Ascending aorta (tissue), 2 donors: ENCODE data around the gene PRSS8. TPM values are rescaled to one million over a fixed set of nuclear protein-coding genes. Genes with fewer than 3 reads are reported as not detected.
A peak's percentile ranks its signal among the peaks of the same experiment; 100 is the strongest.

Experiments
- DNase-seq, 2 donors: peaks; one replicate each; pipeline ENCODE4 v3.0.0-alpha.2; 2019; ENCODE audit warnings: low spot score in 2 of 2
- H3K27ac ChIP-seq, 2 donors: fragments of 200-600 bp; sonication (generic); one replicate each; pipeline ENCODE4 v1.5.1; 2016 to 2017; ENCODE audit warnings: mild to moderate bottlenecking in 1 of 2
- H3K27me3 ChIP-seq: fragments of 200-600 bp; sonication (generic); one replicate; pipeline ENCODE4 v1.5.1; 2017
- H3K36me3 ChIP-seq, 2 donors: fragments of 200-600 bp; sonication (generic); one replicate each; pipeline ENCODE4 v1.5.1; 2016
- H3K4me1 ChIP-seq, 2 donors: fragments of 200-600 bp; sonication (generic); one replicate each; pipeline ENCODE4 v1.5.1; 2016 to 2017; ENCODE audit warnings: mild to moderate bottlenecking in 1 of 2
- H3K4me3 ChIP-seq, 2 donors: fragments of 200-600 bp; sonication (generic); one replicate each; pipeline ENCODE4 v1.5.1; 2016 to 2017; ENCODE audit warnings: mild to moderate bottlenecking in 1 of 2
- H3K9me3 ChIP-seq, 2 donors: fragments of 200-600 bp; sonication (generic); one replicate each; pipeline ENCODE4 v1.5.1; 2016
- intact Hi-C: fragments of 100-400 bp; cut with DNase I; formaldehyde crosslinking; loops from one replicate; pipeline ENCODE4 v1.15.1; 2023
- total RNA-seq: library from RNA; depleted of rRNA; stranded (reverse); fragments of >200 nt; gene quantifications from one replicate; pipeline ENCODE4 v1.1.0, GENCODE V29; 2016
- TF ChIP-seq, protein P1 (sequence below), 3 experiments: fragments of 200-600 bp in 2 of 3; fragments of 450-650 bp in 1 of 3; sonication (generic) in 2 of 3; IDR thresholded peaks; one replicate each; pipeline ENCODE4 v1.5.1; 2016 to 2019; ENCODE audit warnings: antibody characterized with exemption in 3 of 3, mild to moderate bottlenecking in 1 of 3, moderate library complexity in 1 of 3

PRSS8 gene
- total RNA-seq, 1 donor from 2014 or later, result not detected

DNA sequence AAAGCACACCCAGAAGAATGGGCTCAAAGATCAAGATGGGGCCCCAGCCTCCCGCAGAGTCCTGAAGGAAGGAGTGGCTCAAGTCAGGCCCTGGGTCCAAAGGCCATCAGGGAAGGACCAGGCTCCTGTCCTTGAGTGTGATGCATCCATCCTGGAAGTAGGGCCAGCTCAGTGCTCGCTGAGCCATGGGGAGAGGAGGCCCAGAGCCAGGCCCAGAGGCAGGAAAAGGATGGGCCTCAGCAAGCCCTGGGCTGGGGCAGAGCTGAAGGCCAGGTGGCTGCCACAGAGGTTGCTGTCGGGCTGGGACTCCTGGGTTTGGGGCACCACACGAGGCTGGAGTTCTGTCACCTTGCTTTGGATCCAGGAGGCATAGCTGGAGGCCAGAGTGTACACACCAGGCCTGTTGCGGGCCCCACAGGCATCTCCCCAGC lies 3.7 kb downstream of the PRSS8 start:
- no peak overlapping the region for H3K4me3 ChIP-seq
- DNase-seq, result no peak
- H3K9me3 ChIP-seq, result no peaks in the 10 kb centered on the region
- H3K27ac ChIP-seq, result no peak overlapping the region
- peaks cover 43 to 54% of the 10 kb centered on the region in 2 donors for H3K36me3 ChIP-seq
- TF ChIP-seq, protein P1, sequence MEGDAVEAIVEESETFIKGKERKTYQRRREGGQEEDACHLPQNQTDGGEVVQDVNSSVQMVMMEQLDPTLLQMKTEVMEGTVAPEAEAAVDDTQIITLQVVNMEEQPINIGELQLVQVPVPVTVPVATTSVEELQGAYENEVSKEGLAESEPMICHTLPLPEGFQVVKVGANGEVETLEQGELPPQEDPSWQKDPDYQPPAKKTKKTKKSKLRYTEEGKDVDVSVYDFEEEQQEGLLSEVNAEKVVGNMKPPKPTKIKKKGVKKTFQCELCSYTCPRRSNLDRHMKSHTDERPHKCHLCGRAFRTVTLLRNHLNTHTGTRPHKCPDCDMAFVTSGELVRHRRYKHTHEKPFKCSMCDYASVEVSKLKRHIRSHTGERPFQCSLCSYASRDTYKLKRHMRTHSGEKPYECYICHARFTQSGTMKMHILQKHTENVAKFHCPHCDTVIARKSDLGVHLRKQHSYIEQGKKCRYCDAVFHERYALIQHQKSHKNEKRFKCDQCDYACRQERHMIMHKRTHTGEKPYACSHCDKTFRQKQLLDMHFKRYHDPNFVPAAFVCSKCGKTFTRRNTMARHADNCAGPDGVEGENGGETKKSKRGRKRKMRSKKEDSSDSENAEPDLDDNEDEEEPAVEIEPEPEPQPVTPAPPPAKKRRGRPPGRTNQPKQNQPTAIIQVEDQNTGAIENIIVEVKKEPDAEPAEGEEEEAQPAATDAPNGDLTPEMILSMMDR (IDR thresholded peaks at IDR 0.05), result no peak
- H3K4me1 ChIP-seq, result no peaks in the 10 kb centered on the region
- intact Hi-C loops, result no loop called here
- no peaks in the 10 kb centered on the region for H3K27me3 ChIP-seq

GRCh38 chr16:31131416-31131815 lies 4.1 kb downstream of the PRSS8 start:
- Histone ChIP-seq H3K27ac (no peak overlapping the region), H3K4me3 (no peak overlapping the region), H3K27me3 (no peaks in the 10 kb centered on the region), H3K4me1 (no peaks in the 10 kb centered on the region), H3K9me3 (no peaks in the 10 kb centered on the region), H3K36me3 (peaks cover 44 to 58% of the 10 kb centered on the region in 2 donors)
- intact Hi-C loops, result no loop called here
- TF ChIP-seq, protein P1 (IDR thresholded peaks at IDR 0.05), result no peak
- no peak for DNase-seq

DNA sequence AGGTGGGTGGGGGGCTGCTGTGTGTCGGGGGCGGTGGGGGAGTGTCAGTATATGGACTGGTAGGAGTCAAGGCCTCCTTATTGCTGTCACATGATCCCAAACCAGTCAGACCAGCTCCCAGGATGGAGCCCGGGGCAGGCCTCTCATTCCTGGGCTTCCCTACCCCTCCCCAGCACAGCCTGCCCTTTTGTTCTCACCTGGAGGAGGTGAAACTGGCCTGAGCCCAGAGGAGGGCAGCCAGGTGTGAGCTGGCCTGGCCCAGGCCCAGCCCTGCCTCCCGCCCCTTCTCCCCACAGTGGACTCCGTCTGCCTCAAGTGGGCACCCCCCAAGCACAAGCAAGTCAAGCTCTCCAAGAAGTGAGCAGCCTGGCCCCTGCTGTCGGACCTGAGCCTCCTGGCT lies 4.6 kb downstream of the PRSS8 start:
- no peak overlapping the region for H3K4me3 ChIP-seq
- TF ChIP-seq, protein P1 (IDR thresholded peaks at IDR 0.05), result no peak
- H3K27me3 ChIP-seq, result no peaks in the 10 kb centered on the region
- intact Hi-C loops, result no loop called here
- H3K27ac ChIP-seq, result no peak overlapping the region
- H3K9me3 ChIP-seq, result no peaks in the 10 kb centered on the region
- peaks cover 44 to 63% of the 10 kb centered on the region in 2 donors for H3K36me3 ChIP-seq
- no peak for DNase-seq
- no peaks in the 10 kb centered on the region for H3K4me1 ChIP-seq

DNA sequence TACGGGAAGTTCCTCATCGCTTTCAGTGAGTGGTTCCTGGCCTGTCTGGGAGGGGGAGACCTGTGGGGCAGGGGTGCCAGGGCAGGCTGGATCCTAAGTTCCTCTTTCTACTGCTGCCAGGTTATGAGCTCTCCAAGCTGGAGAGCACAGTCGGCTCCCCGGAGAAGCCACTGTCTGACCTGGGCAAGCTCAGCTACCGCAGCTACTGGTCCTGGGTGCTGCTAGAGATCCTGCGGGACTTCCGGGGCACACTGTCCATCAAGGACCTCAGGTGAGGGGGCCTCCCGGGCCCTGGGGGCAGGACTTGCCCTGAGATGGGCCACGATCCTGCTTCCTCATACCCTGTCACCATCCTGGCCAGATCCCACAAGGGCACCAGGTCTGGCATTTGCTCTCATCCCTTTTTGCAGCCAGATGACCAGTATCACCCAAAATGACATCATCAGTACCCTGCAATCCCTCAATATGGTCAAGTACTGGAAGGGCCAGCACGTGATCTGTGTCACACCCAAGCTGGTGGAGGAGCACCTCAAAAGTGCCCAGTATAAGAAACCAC lies 5.1 kb downstream of the PRSS8 start:
- no peak for DNase-seq
- Histone ChIP-seq H3K4me1 (no peaks in the 10 kb centered on the region), H3K27ac (peak overlapping the region in 1 of 2 donors; percentile 58), H3K9me3 (no peaks in the 10 kb centered on the region), H3K4me3 (no peak overlapping the region), H3K27me3 (no peaks in the 10 kb centered on the region), H3K36me3 (peaks cover 44 to 68% of the 10 kb centered on the region in 2 donors)
- intact Hi-C loops, result no loop called here
- TF ChIP-seq, protein P1 (IDR thresholded peaks at IDR 0.05), result no peak

- no peaks in the 10 kb centered on the region for H3K4me1 ChIP-seq
- peak overlapping the region; percentile 9 to 58 for H3K27ac ChIP-seq
- no peaks in the 10 kb centered on the region for H3K9me3 ChIP-seq
- TF ChIP-seq, protein P1 (IDR thresholded peaks at IDR 0.05), result no peak
- peaks cover 44 to 73% of the 10 kb centered on the region in 2 donors for H3K36me3 ChIP-seq
- no peaks in the 10 kb centered on the region for H3K27me3 ChIP-seq
- DNase-seq, result no peak
- intact Hi-C loops, result no loop called here
- no peak overlapping the region for H3K4me3 ChIP-seq
Measured at GRCh38 chr16:31129568-31130335, 5.8 kb downstream of the PRSS8 start.
